Thyroid gland (tissue), 4 donors: Measurements from ENCODE around the gene PIGBOS1. TPM values are rescaled to one million over a fixed set of nuclear protein-coding genes. Genes with fewer than 3 reads are reported as not detected.

Experiments used
- DNase-seq, 2 donors: peaks; one replicate each; pipeline ENCODE4 v3.0.0-alpha.2; 2019
- H3K27ac ChIP-seq, 3 donors: fragments of 200-600 bp; sonication (generic); 1 replicate in 2 of 3; 2 replicates in 1 of 3; pipeline ENCODE4 v1.5.1; 2016 to 2019; ENCODE audit warnings: mild to moderate bottlenecking in 1 of 3, moderate library complexity in 1 of 3
- H3K27me3 ChIP-seq: fragments of 200-600 bp; sonication (generic); one replicate; pipeline ENCODE4 v1.5.1; 2019
- H3K36me3 ChIP-seq, 2 donors: fragments of 200-600 bp; sonication (generic); one replicate each; pipeline ENCODE4 v1.5.1; 2016 to 2019
- H3K4me1 ChIP-seq, 2 donors: fragments of 200-600 bp; sonication (generic); one replicate each; pipeline ENCODE4 v1.5.1; 2017 to 2019
- H3K4me3 ChIP-seq, 3 donors: fragments of 200-600 bp; sonication (generic); replicated peaks in 1 of 3; 1 replicate in 2 of 3; 2 replicates in 1 of 3; pipeline ENCODE4 v1.5.1; 2016; ENCODE audit warnings: mild to moderate bottlenecking in 1 of 3
- H3K9me3 ChIP-seq: fragments of 200-600 bp; sonication (generic); one replicate; pipeline ENCODE4 v1.5.1; 2017
- POLR2A ChIP-seq, 2 donors: fragments of 450-650 bp; IDR thresholded peaks; one replicate each; pipeline ENCODE4 v1.6.1; 2017; ENCODE audit warnings: antibody characterized with exemption in 2 of 2, mild to moderate bottlenecking in 2 of 2, moderate library complexity in 1 of 2
- WGBS, 2 donors: methylation state at CpG; one replicate each; pipeline ENCODE4 v1.1.5; 2017; 5-methylcytosine and 5-hydroxymethylcytosine counted together
- intact Hi-C: fragments of 100-400 bp; cut with DNase I; formaldehyde crosslinking; loops from one replicate; pipeline ENCODE4 v1.15.1; 2023
- total RNA-seq, 4 donors: library from RNA; depleted of rRNA; stranded (reverse); fragments of >200 nt; gene quantifications; one replicate each; pipeline ENCODE4 v1.2.3, GENCODE V29; 2016
- TF ChIP-seq, protein P1 (sequence below), 6 experiments: fragments of 200-600 bp in 3 of 6; fragments of 450-650 bp in 3 of 6; sonication (generic) in 3 of 6; IDR thresholded peaks; one replicate each; pipeline ENCODE4 v1.5.1; 2016 to 2019; ENCODE audit warnings: antibody characterized with exemption in 6 of 6, mild to moderate bottlenecking in 2 of 6, inconsistent platforms in 1 of 6, moderate library complexity in 1 of 6

PIGBOS1 gene
- total RNA-seq, 4 donors from 2014 or later = 16.9 to 32.3 (median 21.6) TPM

DNA sequence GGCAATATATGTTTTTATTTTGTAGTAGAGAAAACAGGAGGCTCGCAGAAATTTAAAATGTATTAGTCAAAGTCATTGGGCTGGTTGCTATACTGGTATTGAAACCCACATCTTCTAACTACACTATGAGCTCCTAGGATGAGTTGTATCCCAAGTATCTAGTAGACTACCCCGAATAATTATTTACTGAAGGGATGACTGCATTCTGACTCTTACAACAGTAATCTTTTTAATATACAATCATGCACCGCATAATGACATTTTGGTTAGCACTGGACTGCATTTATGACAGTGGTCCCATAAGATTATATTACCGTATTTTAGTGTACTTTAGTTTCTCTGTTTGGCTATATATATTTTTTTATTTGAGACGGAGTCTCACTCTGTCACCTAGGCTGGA lies 15.4 kb upstream of the PIGBOS1 start:
- Histone ChIP-seq H3K27ac (no peak overlapping the region), H3K4me3 (no peak overlapping the region), H3K27me3 (no peaks in the 10 kb centered on the region), H3K36me3 (peaks cover 13 to 15% of the 10 kb centered on the region in 2 donors), H3K4me1 (no peaks in the 10 kb centered on the region), H3K9me3 (no peaks in the 10 kb centered on the region)
- WGBS, 2 donors = 93 to 97% methylated on average over 5 of the region's 5 CpGs
- no peak for DNase-seq
- intact Hi-C loops = no loop called here
- no peak for TF ChIP-seq POLR2A (IDR thresholded peaks at IDR 0.05)
- TF ChIP-seq, protein P1, sequence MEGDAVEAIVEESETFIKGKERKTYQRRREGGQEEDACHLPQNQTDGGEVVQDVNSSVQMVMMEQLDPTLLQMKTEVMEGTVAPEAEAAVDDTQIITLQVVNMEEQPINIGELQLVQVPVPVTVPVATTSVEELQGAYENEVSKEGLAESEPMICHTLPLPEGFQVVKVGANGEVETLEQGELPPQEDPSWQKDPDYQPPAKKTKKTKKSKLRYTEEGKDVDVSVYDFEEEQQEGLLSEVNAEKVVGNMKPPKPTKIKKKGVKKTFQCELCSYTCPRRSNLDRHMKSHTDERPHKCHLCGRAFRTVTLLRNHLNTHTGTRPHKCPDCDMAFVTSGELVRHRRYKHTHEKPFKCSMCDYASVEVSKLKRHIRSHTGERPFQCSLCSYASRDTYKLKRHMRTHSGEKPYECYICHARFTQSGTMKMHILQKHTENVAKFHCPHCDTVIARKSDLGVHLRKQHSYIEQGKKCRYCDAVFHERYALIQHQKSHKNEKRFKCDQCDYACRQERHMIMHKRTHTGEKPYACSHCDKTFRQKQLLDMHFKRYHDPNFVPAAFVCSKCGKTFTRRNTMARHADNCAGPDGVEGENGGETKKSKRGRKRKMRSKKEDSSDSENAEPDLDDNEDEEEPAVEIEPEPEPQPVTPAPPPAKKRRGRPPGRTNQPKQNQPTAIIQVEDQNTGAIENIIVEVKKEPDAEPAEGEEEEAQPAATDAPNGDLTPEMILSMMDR (IDR thresholded peaks at IDR 0.05) = no peak

DNA sequence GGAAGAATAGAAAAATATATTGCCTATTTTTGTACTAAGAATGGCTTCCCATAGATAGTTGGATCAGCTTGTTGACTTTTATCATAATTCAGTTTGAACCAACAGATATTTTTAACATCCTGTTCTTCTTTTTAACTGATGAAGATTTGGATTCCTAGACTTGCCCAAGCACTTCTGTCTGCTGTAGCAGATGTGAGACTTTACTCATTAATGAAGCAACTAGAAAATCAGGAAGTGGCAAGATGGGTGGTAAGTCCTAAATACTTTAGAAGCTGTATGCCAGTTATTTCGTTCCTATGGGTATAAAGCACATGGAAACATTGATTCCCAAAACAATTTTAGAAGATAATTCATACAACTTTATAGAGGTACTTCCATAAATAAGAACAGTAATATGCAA lies 8.5 kb upstream of the PIGBOS1 start:
- Histone ChIP-seq H3K4me1 (no peaks in the 10 kb centered on the region), H3K4me3 (no peak overlapping the region), H3K27me3 (no peaks in the 10 kb centered on the region), H3K27ac (no peak overlapping the region), H3K9me3 (no peaks in the 10 kb centered on the region), H3K36me3 (peaks cover 5 to 11% of the 10 kb centered on the region in 2 donors)
- no peak for DNase-seq
- no peak for TF ChIP-seq POLR2A (IDR thresholded peaks at IDR 0.05)
- TF ChIP-seq, protein P1 (IDR thresholded peaks at IDR 0.05) = no peak
- intact Hi-C loops = no loop called here
- 80 to 89% methylated on average over 1 of the region's 1 CpG for WGBS, 2 donors

DNA sequence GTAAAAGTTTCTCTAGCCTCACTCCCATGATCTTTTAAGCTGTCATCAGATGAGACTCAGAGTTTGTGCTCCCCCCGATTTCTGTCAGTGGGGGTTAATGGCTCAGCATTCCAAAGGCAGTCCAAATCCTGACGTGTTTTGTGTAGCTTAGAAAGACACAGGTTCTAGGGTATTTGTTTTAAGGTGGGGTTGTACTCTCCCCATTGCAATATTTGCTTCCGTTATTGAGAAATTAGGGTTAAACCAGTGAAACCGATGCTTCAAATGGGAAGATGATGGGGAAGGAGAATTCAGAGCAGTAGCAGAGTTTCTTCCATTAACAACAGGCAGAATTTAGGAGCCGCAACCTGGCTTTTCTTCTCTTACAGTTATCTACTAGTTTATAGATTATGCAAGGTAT lies 3.5 kb upstream of the PIGBOS1 start:
- Histone ChIP-seq H3K4me1 (peaks cover 19 to 22% of the 10 kb centered on the region in 2 donors), H3K9me3 (no peaks in the 10 kb centered on the region), H3K27me3 (no peaks in the 10 kb centered on the region), H3K36me3 (no peaks in the 10 kb centered on the region), H3K27ac (no peak overlapping the region), H3K4me3 (no peak overlapping the region)
- TF ChIP-seq POLR2A (IDR thresholded peaks at IDR 0.05) = no peak
- TF ChIP-seq, protein P1 (IDR thresholded peaks at IDR 0.05) = no peak
- intact Hi-C loops = no loop called here
- WGBS, 2 donors = 83 to 86% methylated on average over 5 of the region's 5 CpGs
- DNase-seq = no peak

DNA sequence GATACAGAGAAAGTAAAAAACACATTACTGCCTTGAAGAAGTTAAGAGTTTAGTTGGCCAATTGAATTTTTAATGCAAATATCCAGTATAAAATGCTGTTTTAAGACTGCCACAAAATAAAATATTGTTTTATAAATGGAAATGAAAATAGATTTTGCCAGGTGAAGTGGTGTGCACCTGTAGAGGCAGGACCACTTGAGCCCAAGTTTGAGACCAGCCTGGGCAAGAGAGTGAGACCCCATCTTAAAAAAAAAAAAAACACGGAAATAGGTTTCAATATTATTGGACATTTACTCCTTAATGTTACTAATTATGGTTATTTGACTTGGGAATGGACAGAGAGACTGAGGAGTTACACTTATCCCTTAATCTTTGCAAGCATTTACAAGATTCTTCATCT lies 2.0 kb upstream of the PIGBOS1 start:
- H3K27me3 ChIP-seq = no peaks in the 10 kb centered on the region
- TF ChIP-seq POLR2A (IDR thresholded peaks at IDR 0.05) = no peak
- TF ChIP-seq, protein P1 (IDR thresholded peaks at IDR 0.05) = no peak
- intact Hi-C loops = no loop called here
- H3K4me3 ChIP-seq = no peak overlapping the region
- no peaks in the 10 kb centered on the region for H3K36me3 ChIP-seq
- DNase-seq = no peak
- WGBS, 2 donors = 87 to 94% methylated on average over 1 of the region's 1 CpG
- peak overlapping the region in 1 of 3 donors; percentile 96 for H3K27ac ChIP-seq
- H3K4me1 ChIP-seq = peaks cover 23 to 26% of the 10 kb centered on the region in 2 donors
- no peaks in the 10 kb centered on the region for H3K9me3 ChIP-seq

DNA sequence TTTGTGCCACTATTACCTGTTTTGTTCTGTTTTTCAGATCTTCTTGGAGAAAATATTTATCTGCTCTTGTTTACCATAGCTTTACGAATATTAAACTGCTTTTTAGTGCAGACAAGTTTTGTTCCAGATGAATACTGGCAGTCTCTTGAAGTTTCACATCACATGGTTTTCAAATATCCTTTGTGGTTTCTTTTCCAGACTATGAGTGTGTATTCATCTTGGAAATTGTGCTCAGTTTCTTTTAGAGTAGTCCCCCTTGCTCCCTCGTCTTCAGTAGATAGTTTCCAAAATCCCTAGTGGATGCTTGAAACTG lies 1.3 kb upstream of the PIGBOS1 start:
- no peak for DNase-seq
- H3K4me1 ChIP-seq = peaks cover 23 to 26% of the 10 kb centered on the region in 2 donors
- peak overlapping the region in 1 of 3 donors; percentile 58 for H3K4me3 ChIP-seq
- no peaks in the 10 kb centered on the region for H3K9me3 ChIP-seq
- 36 to 52% methylated on average over 2 of the region's 2 CpGs for WGBS, 2 donors
- intact Hi-C loops = no loop called here
- no peaks in the 10 kb centered on the region for H3K36me3 ChIP-seq
- TF ChIP-seq POLR2A (IDR thresholded peaks at IDR 0.05) = no peak
- TF ChIP-seq, protein P1 (IDR thresholded peaks at IDR 0.05) = no peak
- H3K27ac ChIP-seq = peak overlapping the region; percentile 32 to 96 (median 89)
- H3K27me3 ChIP-seq = no peaks in the 10 kb centered on the region
